Neutrophil (primary cell): ENCODE measurements around the gene WDR45.

ENCODE experiments used
- H3K27ac ChIP-seq: fragments of 200-600 bp; sonication (generic); 2 replicates; pipeline ENCODE4 v1.5.1; 2016; ENCODE audit warnings: mild to moderate bottlenecking, moderate library complexity
- H3K27me3 ChIP-seq: fragments of 200-600 bp; sonication (generic); 2 replicates; pipeline ENCODE4 v1.6.0; 2016; ENCODE audit warnings: mild to moderate bottlenecking
- H3K36me3 ChIP-seq: fragments of 200-600 bp; sonication (generic); 2 replicates; pipeline ENCODE4 v1.5.1; 2017
- H3K4me1 ChIP-seq, 2 experiments: fragments of 200-600 bp in 1 of 2; sonication (generic) in 1 of 2; 1 replicate in 1 of 2; 2 replicates in 1 of 2; pipeline versions ENCODE4 v1.5.1 to v1.6.1; 2013 to 2016; ENCODE audit warnings: low read depth in 1 of 2, low read length in 1 of 2, mild to moderate bottlenecking in 1 of 2, moderate library complexity in 1 of 2; ENCODE audit not compliant: control insufficient read depth in 1 of 2, insufficient read depth in 1 of 2
- H3K4me3 ChIP-seq, 2 experiments: fragments of 200-600 bp in 1 of 2; sonication (generic) in 1 of 2; 1 replicate in 1 of 2; 2 replicates in 1 of 2; pipeline ENCODE4 v1.5.1; 2013 to 2016; ENCODE audit warnings: low read depth in 1 of 2, low read length in 1 of 2, mild to moderate bottlenecking in 1 of 2, moderate library complexity in 1 of 2
- H3K9me3 ChIP-seq: fragments of 200-600 bp; sonication (generic); 2 replicates; pipeline ENCODE4 v1.5.1; 2016
- CTCF ChIP-seq: fragments of 200-600 bp; sonication (generic); IDR thresholded peaks from 2 replicates; pipeline ENCODE4 v1.5.1; 2016; ENCODE audit warnings: antibody characterized with exemption

WDR45 gene

GRCh38 chrX:49106296-49106695 lies 26.6 kb upstream of the WDR45 start:
- Histone ChIP-seq H3K27ac (no peak overlapping the region), H3K4me3 (no peak overlapping the region), H3K27me3 (no peaks in the 10 kb centered on the region), H3K9me3 (no peaks in the 10 kb centered on the region), H3K36me3 (peaks cover 4% of the 10 kb centered on the region), H3K4me1 (peaks cover 9 to 10% of the 10 kb centered on the region in 2 experiments)
- TF ChIP-seq CTCF: no peak

- no peaks in the 10 kb centered on the region for H3K9me3 ChIP-seq
- H3K36me3 ChIP-seq: no peaks in the 10 kb centered on the region
- H3K4me3 ChIP-seq: no peak overlapping the region
- no peak for TF ChIP-seq CTCF
- no peak overlapping the region for H3K27ac ChIP-seq
- peaks cover 18 to 19% of the 10 kb centered on the region in 2 experiments for H3K4me1 ChIP-seq
- no peaks in the 10 kb centered on the region for H3K27me3 ChIP-seq
Measured at GRCh38 chrX:49103637-49104036, 23.9 kb upstream of the WDR45 start.

- Histone ChIP-seq H3K4me3 (no peak overlapping the region), H3K36me3 (no peaks in the 10 kb centered on the region), H3K27me3 (no peaks in the 10 kb centered on the region), H3K27ac (no peak overlapping the region), H3K4me1 (peaks cover 18 to 19% of the 10 kb centered on the region in 2 experiments), H3K9me3 (no peaks in the 10 kb centered on the region)
- no peak for TF ChIP-seq CTCF
Measured at GRCh38 chrX:49102190-49102589, 22.5 kb upstream of the WDR45 start.

- no peak for TF ChIP-seq CTCF
- Histone ChIP-seq H3K9me3 (no peaks in the 10 kb centered on the region), H3K36me3 (no peaks in the 10 kb centered on the region), H3K27ac (peak overlapping the region; percentile 69), H3K4me1 (peaks cover 18 to 19% of the 10 kb centered on the region in 2 experiments), H3K4me3 (peak overlapping the region; percentile 66 to 67), H3K27me3 (no peaks in the 10 kb centered on the region)
Measured at GRCh38 chrX:49101629-49101984, 21.9 kb upstream of the WDR45 start.

- Histone ChIP-seq H3K27me3 (no peaks in the 10 kb centered on the region), H3K36me3 (no peaks in the 10 kb centered on the region), H3K4me1 (peaks cover 18 to 19% of the 10 kb centered on the region in 2 experiments), H3K9me3 (no peaks in the 10 kb centered on the region), H3K4me3 (peak overlapping the region; percentile 66 to 67), H3K27ac (peak overlapping the region; percentile 69)
- TF ChIP-seq CTCF: no peak
Measured at GRCh38 chrX:49100704-49101628, 21.3 kb upstream of the WDR45 start.
